A204.1 (cell line): ENCODE measurements around the gene ZDHHC11B.
"Not testable (repeated sequence)": the region's sequence is repeated elsewhere in the genome, so short reads cannot be mapped to it uniquely, and the experiment has no call there.

Experiments
- FAIRE-seq: peaks from 2 replicates; lab custom pipeline; 2012; peaks lifted over from hg19 to GRCh38; lab: Jason Lieb, UNC

The ZDHHC11B gene

GRCh38 chr5:785181-785705 is 714 bp upstream of the ZDHHC11B start:
- not testable (repeated sequence) for FAIRE-seq

- FAIRE-seq, result not testable (repeated sequence)
Measured at GRCh38 chr5:783881-784427, 575 bp downstream of the ZDHHC11B start.

DNA sequence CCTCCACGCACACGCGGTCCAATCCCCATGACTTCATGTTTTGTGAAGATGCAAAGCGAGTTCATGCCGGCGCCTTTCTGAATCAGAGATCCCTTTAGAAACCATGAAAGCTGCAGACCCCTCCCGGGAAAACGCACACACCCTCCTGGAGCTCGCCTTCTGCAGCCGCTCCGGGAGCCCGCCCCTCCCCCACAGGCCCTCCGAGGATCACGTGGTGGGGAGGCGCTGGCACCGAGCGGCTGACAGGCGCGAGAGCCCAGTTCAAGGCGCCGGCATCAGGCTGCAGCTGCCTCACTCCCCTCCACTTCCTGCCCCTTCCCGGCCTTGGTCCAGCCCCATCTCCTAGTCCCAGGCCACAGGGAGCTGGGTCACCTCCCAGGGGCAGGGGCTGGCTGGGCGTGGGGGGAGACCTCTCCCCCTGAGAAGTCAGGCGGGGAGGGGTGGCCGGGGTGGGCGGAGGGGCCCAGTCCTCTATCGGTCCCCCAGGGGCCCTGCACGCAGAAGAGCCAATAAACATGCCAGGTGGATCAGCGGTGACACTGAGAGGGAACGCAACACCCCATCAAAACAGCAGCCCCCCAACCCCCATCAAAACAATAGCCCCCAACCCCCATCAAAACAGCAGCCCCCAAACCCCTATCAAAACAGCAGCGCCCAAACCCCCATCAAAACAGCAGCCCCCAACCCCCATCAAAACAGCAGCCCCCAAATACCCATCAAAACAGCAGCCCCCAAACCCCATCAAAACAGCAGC is 1.3 kb downstream of the ZDHHC11B start:
- FAIRE-seq, result not testable (repeated sequence)

- FAIRE-seq, result not testable (repeated sequence)
Measured at GRCh38 chr5:782356-782755, 2.2 kb downstream of the ZDHHC11B start.

DNA sequence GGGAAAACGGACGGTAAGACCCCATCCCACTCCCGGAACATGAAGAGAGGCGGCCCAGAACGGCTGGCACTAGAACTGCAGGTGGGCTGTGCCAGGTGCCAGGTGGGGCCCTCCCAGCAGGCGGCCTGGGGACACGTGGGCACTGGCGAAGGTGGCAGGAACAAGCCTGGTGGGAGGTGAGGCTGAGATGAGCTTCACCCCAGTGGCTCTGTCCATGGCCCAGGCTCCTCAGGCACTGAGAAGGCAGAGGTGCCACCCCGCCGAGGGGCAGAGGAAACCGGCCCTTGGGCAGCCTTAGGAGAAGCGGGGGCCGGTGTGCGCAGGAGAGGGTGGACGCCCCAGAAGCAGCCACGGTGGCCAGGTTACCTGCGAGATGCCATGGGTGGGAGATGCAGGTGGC is 4.0 kb downstream of the ZDHHC11B start:
- FAIRE-seq, result not testable (repeated sequence)

DNA sequence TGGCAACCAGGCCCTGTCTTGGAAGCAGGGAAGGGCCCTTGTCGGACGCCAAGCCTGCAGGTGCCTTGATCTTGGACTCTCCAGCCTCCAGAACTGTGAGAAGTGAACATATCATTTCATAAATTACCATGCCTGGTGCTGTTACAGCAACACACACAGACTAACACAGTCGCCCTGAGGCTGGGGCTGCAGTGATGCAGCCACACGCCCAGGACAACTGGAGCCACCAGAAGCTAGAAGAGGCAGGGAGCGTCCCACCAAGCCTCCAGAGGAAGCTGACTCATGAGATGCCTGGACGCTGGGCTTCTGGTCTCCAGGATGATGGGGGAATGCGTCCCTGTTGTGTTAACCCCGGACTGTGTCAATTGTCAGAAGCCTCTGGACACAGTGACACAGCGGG is 5.6 kb downstream of the ZDHHC11B start:
- not testable (repeated sequence) for FAIRE-seq

DNA sequence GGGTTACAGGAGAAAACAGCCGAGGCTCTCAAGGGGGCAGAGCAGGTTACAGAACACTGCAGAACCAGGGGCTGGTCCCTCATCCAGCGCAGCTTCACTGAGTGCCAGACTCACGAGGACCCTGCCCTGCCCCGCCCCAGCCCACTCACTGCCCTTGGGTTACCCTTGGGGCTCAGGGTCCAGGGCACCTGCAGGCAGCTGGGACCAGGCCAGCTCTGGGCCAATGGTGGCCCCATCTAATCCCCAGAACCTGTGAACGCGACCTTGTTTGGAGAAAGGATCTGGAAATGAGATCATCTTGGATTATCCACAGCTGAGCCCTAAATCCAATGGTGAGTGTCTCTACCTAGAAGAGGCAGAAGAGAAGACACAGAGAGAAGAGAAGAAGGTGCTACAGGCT is 6.1 kb downstream of the ZDHHC11B start:
- not testable (repeated sequence) for FAIRE-seq

GRCh38 chr5:777756-778161 is 6.8 kb downstream of the ZDHHC11B start:
- FAIRE-seq, result no peak

GRCh38 chr5:776862-777711 is 7.4 kb downstream of the ZDHHC11B start:
- no peak for FAIRE-seq

DNA sequence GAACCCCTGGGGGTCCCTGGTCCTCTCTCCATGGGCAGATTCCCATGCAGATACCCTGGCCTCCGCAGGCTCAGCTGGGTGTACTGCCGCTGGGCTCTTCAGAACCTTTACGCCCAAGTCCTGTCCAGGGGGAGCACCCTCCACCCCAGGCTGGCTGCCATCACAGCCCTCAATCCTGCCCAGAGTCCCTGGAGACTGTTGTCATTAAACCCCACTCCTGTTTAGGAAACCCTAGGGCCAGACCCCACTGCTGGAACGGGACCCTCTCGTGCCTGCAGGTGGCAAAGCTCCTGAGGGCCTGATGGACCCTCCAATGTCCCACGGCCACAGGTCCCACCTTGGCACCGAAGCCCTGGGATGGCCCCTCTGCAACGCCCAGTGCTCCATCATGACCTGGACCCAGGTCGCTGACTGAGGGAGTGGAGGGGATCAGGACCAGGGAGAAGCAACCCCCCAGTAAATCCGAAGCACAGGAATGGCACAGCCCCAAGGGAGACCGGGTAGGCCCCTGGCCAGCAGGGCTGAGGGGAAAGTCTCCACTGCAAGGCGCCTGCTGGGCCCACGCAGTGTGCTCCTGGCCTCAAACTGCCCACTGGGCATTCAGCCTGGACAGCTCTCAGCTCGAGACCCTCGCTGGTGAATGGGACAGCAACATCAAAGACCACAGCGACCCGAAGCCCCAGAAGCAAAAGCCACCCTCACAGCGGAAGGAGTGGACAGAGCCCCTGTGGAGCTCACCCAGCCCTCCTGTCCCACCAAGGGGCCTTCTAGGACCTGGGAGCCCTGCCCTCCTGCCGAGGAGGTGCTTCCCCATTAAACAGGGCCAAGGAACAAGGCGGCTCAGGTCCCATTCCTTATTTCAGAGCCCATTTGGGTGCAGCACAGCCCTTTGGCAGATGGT is 8.3 kb downstream of the ZDHHC11B start:
- no peak for FAIRE-seq

GRCh38 chr5:775595-775960 is 9.0 kb downstream of the ZDHHC11B start:
- not testable (repeated sequence) for FAIRE-seq

DNA sequence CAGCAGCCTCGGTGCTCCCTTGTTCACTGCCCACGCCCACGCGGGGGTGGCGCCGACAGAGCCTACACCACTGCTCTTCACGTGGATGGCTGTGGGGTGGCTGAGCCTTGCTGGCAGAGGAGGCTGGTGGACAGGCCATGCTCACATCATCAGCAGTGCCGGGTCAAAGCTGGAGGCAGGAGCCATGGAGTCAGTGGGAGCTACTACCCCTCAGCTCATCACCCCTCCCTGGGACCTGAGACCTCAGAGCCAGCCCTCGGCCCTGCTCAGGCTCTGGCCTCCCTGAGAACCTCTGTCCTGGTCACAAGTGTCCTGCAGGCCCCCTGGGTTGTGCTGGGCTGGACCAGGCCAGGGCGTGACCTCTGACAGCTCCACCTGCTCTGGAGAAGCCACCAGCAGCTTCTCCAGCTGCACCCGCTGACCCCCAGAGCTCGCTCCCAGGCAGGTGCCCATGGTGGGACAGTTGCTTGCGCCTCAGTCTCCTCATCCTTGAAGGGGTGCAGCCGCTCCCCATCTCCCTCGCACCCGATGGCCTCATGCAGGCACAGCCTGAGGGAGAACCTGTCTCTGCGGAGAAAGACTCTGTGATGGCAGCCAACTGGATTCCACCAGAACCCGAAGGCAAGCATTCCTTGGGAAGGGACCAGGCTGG is 9.5 kb downstream of the ZDHHC11B start:
- not testable (repeated sequence) for FAIRE-seq

DNA sequence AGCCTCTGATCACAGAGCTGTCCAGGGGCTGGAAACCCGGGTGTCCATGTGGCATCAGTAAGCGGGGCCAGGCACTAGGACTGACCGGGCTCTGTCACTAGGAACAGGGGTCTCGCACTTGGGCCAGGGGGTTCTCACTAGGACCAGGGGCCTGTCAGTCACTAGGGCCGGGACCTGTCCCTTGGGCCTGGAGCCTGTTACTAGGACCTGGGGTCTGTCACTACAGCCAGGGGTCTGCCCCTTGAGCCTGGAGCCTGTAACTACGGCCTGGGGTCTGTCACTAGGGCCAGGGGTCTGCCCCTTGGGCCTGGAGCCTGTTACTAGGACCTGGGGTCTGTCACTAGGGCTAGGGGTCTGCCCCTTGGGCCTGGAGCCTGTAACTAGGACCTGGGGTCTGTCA is 10.2 kb downstream of the ZDHHC11B start:
- not testable (repeated sequence) for FAIRE-seq

- no peak for FAIRE-seq
Measured at GRCh38 chr5:773517-774264, 10.8 kb downstream of the ZDHHC11B start.

GRCh38 chr5:772931-773330 is 11.6 kb downstream of the ZDHHC11B start:
- FAIRE-seq, result not testable (repeated sequence)

DNA sequence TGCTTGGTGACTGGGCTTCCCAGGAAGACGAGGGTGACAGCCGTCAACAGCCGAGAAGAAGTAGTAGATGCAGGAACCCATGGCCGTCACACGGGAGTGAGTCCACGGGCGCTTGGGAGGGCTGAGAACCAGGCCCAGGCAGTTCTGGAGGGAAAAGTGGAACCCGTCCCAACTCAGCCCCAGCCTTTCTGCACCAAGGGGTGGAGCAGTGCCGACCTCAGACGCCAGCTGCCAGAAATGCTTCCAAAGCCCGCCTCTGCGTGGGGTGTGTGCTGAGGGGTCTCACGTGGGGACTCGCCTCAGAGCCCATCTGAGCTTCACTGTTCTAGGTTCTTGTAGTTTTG is 12.0 kb downstream of the ZDHHC11B start:
- FAIRE-seq, result not testable (repeated sequence)

DNA sequence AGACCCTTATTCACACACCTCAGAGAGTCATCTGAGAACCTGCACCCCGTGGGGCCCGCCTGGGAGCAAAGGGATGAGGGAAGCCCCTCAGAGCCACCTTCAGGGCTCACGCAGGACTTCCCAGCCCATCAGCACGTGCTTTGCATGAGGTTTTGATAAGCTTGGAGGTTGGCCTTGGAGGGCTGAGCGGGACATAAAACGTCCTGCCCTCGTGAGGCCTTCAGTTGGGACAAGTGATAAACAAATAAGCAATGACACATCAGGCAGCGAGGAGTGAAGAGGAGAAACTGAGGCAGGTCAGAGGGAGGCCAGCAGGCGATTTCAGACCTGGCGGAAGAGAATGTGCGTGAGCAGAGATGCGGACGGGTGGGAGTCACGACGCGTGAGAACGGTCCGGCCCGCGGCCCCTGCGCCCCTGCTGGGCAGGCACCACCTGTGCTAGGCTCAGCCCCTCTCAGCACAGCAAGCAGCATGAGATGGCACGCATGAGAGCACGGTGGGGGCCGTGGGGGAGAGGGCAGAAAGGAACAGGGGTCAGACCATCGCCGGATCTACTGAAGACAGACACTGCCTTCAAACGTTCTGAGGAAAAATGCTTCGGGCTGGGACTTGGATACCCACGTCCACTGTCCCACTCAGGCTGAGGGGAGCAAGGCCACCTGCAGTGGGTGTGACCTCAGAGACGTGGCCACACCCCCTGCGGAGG is 12.5 kb downstream of the ZDHHC11B start:
- not testable (repeated sequence) for FAIRE-seq

DNA sequence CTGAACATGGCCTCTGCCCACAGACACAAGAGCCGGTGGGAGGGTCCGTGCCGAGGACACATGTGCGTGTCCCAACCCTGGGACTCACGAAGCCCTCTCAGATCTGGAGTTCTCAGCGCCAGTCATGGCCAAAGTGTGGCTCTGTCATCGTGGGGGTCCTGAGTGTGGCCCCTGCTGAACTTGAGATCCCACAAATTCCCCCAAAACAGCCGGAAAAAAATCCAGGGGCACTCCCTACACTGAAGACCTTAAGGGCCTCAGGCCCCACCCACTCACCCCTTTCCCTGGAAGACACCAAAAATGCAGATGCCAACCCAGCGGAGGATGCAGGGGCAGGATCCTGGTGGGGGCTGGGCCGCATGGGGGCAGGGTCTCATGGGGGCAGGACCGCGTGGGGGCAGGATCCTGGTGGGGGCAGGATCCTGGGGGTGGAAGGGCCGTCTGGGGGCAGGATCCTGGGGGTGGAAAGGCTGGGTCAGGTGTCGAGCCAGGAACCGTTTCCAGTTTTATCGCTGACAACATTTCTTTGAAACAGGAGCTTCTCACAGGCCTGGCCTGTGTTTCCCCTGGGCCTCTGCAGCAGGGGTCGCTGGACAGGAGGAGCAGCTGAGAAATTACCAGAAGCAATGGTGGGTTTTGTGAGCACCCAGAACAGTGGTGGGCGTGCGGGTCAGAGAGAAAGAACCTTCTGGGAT is 13.3 kb downstream of the ZDHHC11B start:
- not testable (repeated sequence) for FAIRE-seq

DNA sequence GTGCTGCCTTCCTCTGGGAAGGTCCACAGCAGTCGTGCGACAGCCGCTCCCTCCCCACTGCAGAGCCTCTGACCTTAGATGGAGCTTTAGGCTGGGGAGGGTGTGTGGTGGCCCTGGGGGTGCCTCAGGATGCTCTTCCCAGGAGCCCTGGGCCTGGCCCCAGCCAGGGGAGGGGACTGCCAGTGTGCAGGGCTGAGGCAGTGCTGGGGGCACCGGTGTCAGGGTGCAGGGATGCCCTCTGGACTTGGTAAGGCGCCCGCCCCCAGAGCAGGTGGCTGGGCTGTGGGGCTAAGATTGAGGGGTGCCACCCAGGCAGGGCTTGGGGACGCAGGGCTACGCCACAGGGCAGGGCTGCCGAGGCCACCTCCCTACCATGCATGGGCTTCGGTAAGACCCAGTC is 13.9 kb downstream of the ZDHHC11B start:
- not testable (repeated sequence) for FAIRE-seq
